ENCODE measurements around the gene TEX11.
"Not testable (repeated sequence)": the region's sequence is repeated elsewhere in the genome, so short reads cannot be mapped to it uniquely, and the experiment has no call there.

The TEX11 gene

GRCh38 chrX:70908541-70908940 is at the start of gene TEX11:
TSS of gene TEX11 (minus strand) at chrX:70908711. CDS start at chrX:70907789, 922 bp downstream.
- DNase-seq: no peak

- DNase-seq: no peak
Measured at GRCh38 chrX:70954871-70955270, 46.4 kb upstream of the TEX11 start.

- DNase-seq: no peak
Measured at GRCh38 chrX:70924294-70924911, 15.9 kb upstream of the TEX11 start.

- DNase-seq: no peak
Measured at GRCh38 chrX:70922774-70923473, 14.4 kb upstream of the TEX11 start.

- no peak for DNase-seq
Measured at GRCh38 chrX:70921709-70922352, 13.3 kb upstream of the TEX11 start.

GRCh38 chrX:70916754-70917153 is 8.2 kb upstream of the TEX11 start:
- DNase-seq: no peak

GRCh38 chrX:70907900-70908299 is 611 bp downstream of the TEX11 start:
- DNase-seq: no peak

GRCh38 chrX:70901465-70901864 is 7.0 kb downstream of the TEX11 start:
- DNase-seq: no peak

- DNase-seq: not testable (repeated sequence)
Measured at GRCh38 chrX:70890441-70890840, 18.1 kb downstream of the TEX11 start.

GRCh38 chrX:70878902-70879301 is 29.6 kb downstream of the TEX11 start:
- DNase-seq: no peak

GRCh38 chrX:70852294-70852693 is 56.2 kb downstream of the TEX11 start:
- no peak for DNase-seq

- DNase-seq: not testable (repeated sequence)
Measured at GRCh38 chrX:70844081-70844480, 64.4 kb downstream of the TEX11 start.

GRCh38 chrX:70843620-70844019 is 64.9 kb downstream of the TEX11 start:
- DNase-seq: not testable (repeated sequence)

GRCh38 chrX:70834589-70834988 is 73.9 kb downstream of the TEX11 start:
- no peak for DNase-seq

GRCh38 chrX:70826715-70827114 is 81.8 kb downstream of the TEX11 start:
- no peak for DNase-seq

GRCh38 chrX:70825366-70825765 is 83.1 kb downstream of the TEX11 start:
- DNase-seq: no peak

GRCh38 chrX:70808942-70809940 is 99.3 kb downstream of the TEX11 start:
- DNase-seq: no peak

- no peak for DNase-seq
Measured at GRCh38 chrX:70806081-70806480, 102.4 kb downstream of the TEX11 start.

- DNase-seq: not testable (repeated sequence)
Measured at GRCh38 chrX:70796742-70797141, 111.8 kb downstream of the TEX11 start.

- DNase-seq: no peak
Measured at GRCh38 chrX:70774223-70774622, 134.3 kb downstream of the TEX11 start.

- no peak for DNase-seq
Measured at GRCh38 chrX:70769659-70770227, 138.8 kb downstream of the TEX11 start.

GRCh38 chrX:70762285-70762684 is 146.2 kb downstream of the TEX11 start:
- no peak for DNase-seq

- DNase-seq: no peak
Measured at GRCh38 chrX:70755850-70756249, 152.7 kb downstream of the TEX11 start.
